Measurements from ENCODE around the gene CADPS2.
"Not testable (repeated sequence)": the region's sequence is repeated elsewhere in the genome, so short reads cannot be mapped to it uniquely, and the experiment has no call there.

CADPS2 gene

GRCh38 chr7:122291189-122291588, 595.1 kb downstream of the CADPS2 start:
- no peaks in the 10 kb centered on the region for H3K36me3 Mint-ChIP-seq
- H3K9me3 Mint-ChIP-seq, result peaks cover 13% of the 10 kb centered on the region
- no peak overlapping the region for H3K27ac Mint-ChIP-seq
- no peak overlapping the region for H3K4me3 Mint-ChIP-seq
- no peaks in the 10 kb centered on the region for H3K4me1 Mint-ChIP-seq
- DNase-seq (ENCODE audit: low spot score in 2 of 2) (no peak), ATAC-seq (no peak)

DNA sequence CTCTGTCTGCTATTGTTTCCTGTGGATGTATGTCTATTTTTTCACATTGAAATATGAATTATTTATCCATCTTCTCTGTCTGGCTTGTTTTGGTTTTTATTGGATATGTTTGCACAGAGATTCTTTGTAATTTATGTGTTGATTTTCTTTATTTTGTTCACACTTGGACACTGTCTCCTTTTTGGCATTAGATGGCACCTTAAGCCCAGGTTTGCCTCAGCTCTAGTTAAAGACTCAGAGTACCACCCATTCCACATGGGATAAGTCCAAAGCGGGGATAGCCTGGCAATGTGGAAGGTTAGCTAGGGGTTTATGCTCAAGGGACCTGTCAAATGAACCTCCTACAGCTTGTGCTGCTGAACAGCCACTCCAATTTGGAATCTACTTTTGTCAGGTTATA, 595.8 kb downstream of the CADPS2 start:
- DNase-seq (ENCODE audit: low spot score in 2 of 2) (no peak), ATAC-seq (no peak)
- Mint-ChIP-seq H3K4me1 (no peaks in the 10 kb centered on the region), H3K27ac (no peak overlapping the region), H3K36me3 (no peaks in the 10 kb centered on the region), H3K9me3 (peaks cover 13% of the 10 kb centered on the region), H3K4me3 (no peak overlapping the region)

DNA sequence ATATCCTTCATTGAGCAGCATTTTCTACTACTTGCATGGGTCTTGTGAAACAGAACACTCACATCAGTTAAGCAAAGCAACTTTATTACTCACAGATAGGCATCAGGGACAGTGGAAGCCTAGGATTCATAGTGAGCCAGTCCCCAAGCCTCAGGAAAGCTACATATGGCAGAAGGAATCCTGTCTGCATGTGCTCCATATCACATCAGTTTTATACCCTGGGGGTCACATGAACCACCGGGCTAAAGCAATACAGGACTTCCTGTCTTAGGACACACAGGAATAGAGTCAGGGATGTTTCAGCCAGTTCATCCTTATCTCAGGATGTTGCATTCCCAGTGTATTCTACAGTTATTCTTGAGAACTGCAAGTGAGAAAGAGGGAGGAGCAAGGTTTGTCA, 596.8 kb downstream of the CADPS2 start:
- no peak overlapping the region for H3K27ac Mint-ChIP-seq
- H3K4me3 Mint-ChIP-seq, result no peak overlapping the region
- H3K4me1 Mint-ChIP-seq, result no peaks in the 10 kb centered on the region
- ATAC-seq, result no peak
- DNase-seq (ENCODE audit: low spot score in 2 of 2), result no peak
- H3K36me3 Mint-ChIP-seq, result no peaks in the 10 kb centered on the region
- H3K9me3 Mint-ChIP-seq, result peaks cover 14% of the 10 kb centered on the region

DNA sequence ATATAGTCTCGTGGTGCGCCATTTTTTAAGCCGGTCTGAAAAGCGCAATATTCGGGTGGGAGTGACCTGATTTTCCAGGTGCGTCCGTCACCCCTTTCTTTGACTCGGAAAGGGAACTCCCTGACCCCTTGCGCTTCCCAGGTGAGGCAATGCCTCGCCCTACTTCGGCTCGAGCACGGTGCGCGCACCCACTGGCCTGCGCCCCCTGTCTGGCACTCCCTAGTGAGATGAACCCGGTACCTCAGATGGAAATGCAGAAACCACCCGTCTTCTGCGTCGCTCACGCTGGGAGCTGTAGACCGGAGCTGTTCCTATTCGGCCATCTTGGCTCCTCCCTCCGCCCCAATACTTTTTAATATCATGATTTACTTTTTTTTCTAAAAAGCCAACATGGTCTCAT, 601.7 kb downstream of the CADPS2 start:
- H3K27ac Mint-ChIP-seq; DNase-seq (ENCODE audit: low spot score in 2 of 2); H3K4me3 Mint-ChIP-seq; H3K36me3 Mint-ChIP-seq; ATAC-seq; H3K4me1 Mint-ChIP-seq: not testable (repeated sequence)
- peaks cover 11% of the 10 kb centered on the region for H3K9me3 Mint-ChIP-seq

- ATAC-seq (no peak), DNase-seq (ENCODE audit: low spot score in 2 of 2) (no peak)
- Mint-ChIP-seq H3K36me3 (no peaks in the 10 kb centered on the region), H3K4me3 (no peak overlapping the region), H3K27ac (no peak overlapping the region), H3K9me3 (peaks cover 15% of the 10 kb centered on the region), H3K4me1 (no peaks in the 10 kb centered on the region)
These were observed 613.1 kb downstream of the CADPS2 start for GRCh38 chr7:122273117-122273516.

GRCh38 chr7:122269241-122269640, 617.0 kb downstream of the CADPS2 start:
- Mint-ChIP-seq H3K36me3 (no peaks in the 10 kb centered on the region), H3K4me3 (no peak overlapping the region), H3K27ac (no peak overlapping the region), H3K4me1 (no peaks in the 10 kb centered on the region), H3K9me3 (peaks cover 5% of the 10 kb centered on the region)
- DNase-seq (ENCODE audit: low spot score in 2 of 2) (no peak), ATAC-seq (no peak)
